K562 (cell line): Measurements from ENCODE around the gene LY6G6D. TPM values are rescaled to one million over a fixed set of nuclear protein-coding genes. Genes with fewer than 3 reads are reported as not detected.

ENCODE experiments used
- CCAR2 ChIP-seq: fragments of 200-400 bp; formaldehyde crosslinking; IDR thresholded peaks from 2 replicates; pipeline ENCODE4 v1.6.1; 2017; ENCODE audit warnings: mild to moderate bottlenecking, low read depth, low read length
- DMBX1 ChIP-seq: fragments of 250-450 bp; sonication (Bioruptor Pico); IDR thresholded peaks from 2 replicates; pipeline ENCODE4 v1.8.0; 2022; ENCODE audit warnings: inconsistent platforms, mild to moderate bottlenecking, moderate library complexity, borderline replicate concordance
- MAFF ChIP-seq: IDR thresholded peaks from 2 replicates; pipeline ENCODE4 v1.6.1; 2012; ENCODE audit warnings: low read length, improper control_type of control experiment
- MCM5 ChIP-seq: fragments of 450-650 bp; IDR thresholded peaks from 2 replicates; pipeline ENCODE4 v1.6.1; 2016; ENCODE audit warnings: low read depth
- POU5F1 ChIP-seq: fragments of 150-350 bp; IDR thresholded peaks from 2 replicates; pipeline ENCODE4 v1.6.1; 2014; ENCODE audit warnings: borderline replicate concordance, low read length, low read depth, mild to moderate bottlenecking; ENCODE audit not compliant: partially characterized antibody
- RB1 ChIP-seq: fragments of 450-650 bp; IDR thresholded peaks from 2 replicates; pipeline ENCODE4 v1.6.1; 2017; ENCODE audit warnings: low read depth, mild to moderate bottlenecking
- TRIM24 ChIP-seq, 2 experiments: fragments of 450-650 bp; IDR thresholded peaks; 2 replicates each; pipeline ENCODE4 v1.6.1; 2016
- ZFX ChIP-seq: sonication (generic); formaldehyde crosslinking; IDR thresholded peaks from 2 replicates; pipeline ENCODE4 v1.8.0; 2022; ENCODE audit warnings: mild to moderate bottlenecking, missing genetic modification reagents, moderate library complexity
- ZNF165 ChIP-seq: fragments of 250-450 bp; sonication (Bioruptor Pico); IDR thresholded peaks from 2 replicates; pipeline ENCODE4 v1.4.0; 2020; ENCODE audit warnings: borderline replicate concordance
- ZNF212 ChIP-seq: fragments of 450-650 bp; formaldehyde crosslinking; IDR thresholded peaks from 2 replicates; pipeline ENCODE4 v1.4.0; 2020; ENCODE audit warnings: mild to moderate bottlenecking
- ZNF695 ChIP-seq: fragments of 450-650 bp; formaldehyde crosslinking; IDR thresholded peaks from 2 replicates; pipeline ENCODE4 v1.4.0; 2020; ENCODE audit warnings: mild to moderate bottlenecking, moderate library complexity
- polyA plus RNA-seq, 8 experiments: library from polyadenylated mRNA; depleted of rRNA in 4 of 8; stranded (reverse) in 5 of 8; unstranded in 3 of 8; fragments of >200 nt; fragmentation: Nextera tagmentation in 2 of 8; fragmentation: Illumina TruSeq in 1 of 8; extraction: Ambion mirVana in 2 of 8; extraction: Trizol in 1 of 8; gene quantifications; 2 replicates each; pipeline versions ENCODE4 v1.2.1 to v1.2.3, GENCODE V29; 2011 to 2014; ENCODE audit warnings: inconsistent platforms in 1 of 8, missing spikeins in 1 of 8
- total RNA-seq, 7 experiments: library from RNA; depleted of rRNA in 6 of 7; stranded (reverse); fragments of >200 nt in 6 of 7; fragmentation: Illumina TruSeq in 2 of 7; extraction: Trizol in 2 of 7; gene quantifications; 2 replicates each; pipeline versions ENCODE4 v1.2.1 to v1.2.3, GENCODE V29; 2011 to 2021; ENCODE audit warnings: low replicate concordance in 1 of 7
- TF ChIP-seq, protein P1 (sequence below), 2 experiments: fragments of 450-650 bp in 1 of 2; sonication (generic) in 1 of 2; formaldehyde crosslinking; conservative IDR thresholded peaks; 2 replicates each; pipeline versions ENCODE4 v1.4.0 to v1.8.1; 2020 to 2022; ENCODE audit warnings: mild to moderate bottlenecking in 1 of 2, missing genetic modification reagents in 1 of 2

LY6G6D gene
- total and polyA plus RNA-seq, 9 of the 15 experiments (the other 6 are each of a cell fraction or from before 2014, with no cell fraction given), result 0.30 to 0.38 TPM; not detected in 7

DNA sequence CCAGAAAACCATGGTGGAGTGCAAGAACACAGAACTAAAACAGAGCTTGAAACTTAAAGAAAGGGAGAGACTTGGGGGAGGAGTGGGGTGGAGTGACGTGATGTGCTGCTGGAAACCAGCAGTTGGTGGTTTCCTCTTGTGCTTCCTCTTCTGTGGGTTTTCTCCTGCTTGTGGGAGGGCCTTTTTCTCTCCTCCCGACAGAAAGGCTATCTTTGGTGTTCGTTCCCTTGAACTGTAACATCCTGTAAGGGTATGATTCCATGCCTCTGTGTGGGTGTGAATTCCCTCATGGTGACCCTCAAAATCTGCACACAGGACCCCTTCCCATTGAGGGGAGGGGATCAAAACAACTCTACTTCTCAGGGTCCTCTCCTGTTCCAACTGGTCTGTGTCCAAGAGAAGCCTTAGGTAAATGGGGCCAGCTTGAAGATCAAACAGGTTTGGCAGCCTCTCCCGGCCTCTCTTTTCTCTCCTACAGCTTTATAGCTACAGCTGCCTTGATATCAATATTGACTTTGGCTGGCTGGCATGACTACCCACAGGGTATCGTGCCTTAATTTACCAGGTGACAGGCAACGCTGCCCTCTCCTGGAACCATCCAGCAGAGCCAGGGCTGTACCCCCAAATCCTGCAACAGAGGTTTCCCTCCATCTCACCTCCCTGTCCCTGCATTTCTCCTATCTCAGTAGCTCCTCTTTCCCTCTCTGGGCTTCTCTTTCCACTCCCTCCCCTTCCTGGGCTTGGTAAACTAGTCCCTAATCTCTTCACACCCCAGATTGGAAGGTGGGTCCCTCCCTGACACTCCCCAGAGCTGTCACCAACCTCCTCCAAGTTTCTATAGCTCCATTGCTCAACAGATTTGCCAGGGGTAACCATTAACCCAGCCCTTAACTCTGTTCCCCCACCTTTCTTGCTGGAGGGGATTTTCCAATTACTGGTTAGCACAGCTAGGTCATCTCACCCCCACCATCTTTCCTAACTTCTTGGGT, 23.1 kb downstream of the LY6G6D start (continued):
- TF ChIP-seq DMBX1 (CRISPR knock-in tag), result peak; percentile 17; the same call in 1 of the 2 replicates
- TF ChIP-seq ZFX (CRISPR knock-in tag), result no peak
- TF ChIP-seq MCM5, result no peak
- TF ChIP-seq TRIM24 (IDR thresholded peaks at IDR 0.05), result 0 out of 4 replicates have a peak, but pooled peaks of 1 of the 2 experiments have one; percentile 61
- TF ChIP-seq MAFF, result no peak
- TF ChIP-seq ZNF212 (CRISPR knock-in tag), result 0 out of 2 replicates have a peak, but pooled peaks have one; percentile 9
- peak; percentile 29 for TF ChIP-seq POU5F1
- no peak for TF ChIP-seq ZNF695
- TF ChIP-seq, protein P1, sequence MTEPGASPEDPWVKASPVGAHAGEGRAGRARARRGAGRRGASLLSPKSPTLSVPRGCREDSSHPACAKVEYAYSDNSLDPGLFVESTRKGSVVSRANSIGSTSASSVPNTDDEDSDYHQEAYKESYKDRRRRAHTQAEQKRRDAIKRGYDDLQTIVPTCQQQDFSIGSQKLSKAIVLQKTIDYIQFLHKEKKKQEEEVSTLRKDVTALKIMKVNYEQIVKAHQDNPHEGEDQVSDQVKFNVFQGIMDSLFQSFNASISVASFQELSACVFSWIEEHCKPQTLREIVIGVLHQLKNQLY (CRISPR knock-in tag; conservative IDR thresholded peaks at IDR 0.05), result no peak
- TF ChIP-seq ZNF165 (CRISPR knock-in tag), result no peak
- TF ChIP-seq RB1, result no peak
- TF ChIP-seq CCAR2, result no peak
